PC-3 (cell line): ENCODE results near the gene ARID5B.

Source experiments
- EZH2 ChIP-seq: fragments of 300-600 bp; sonication (generic); IDR thresholded peaks from one replicate; pipeline ENCODE4 v1.6.1; 2017; ENCODE audit warnings: antibody characterized with exemption, mild to moderate bottlenecking, low read length; ENCODE audit not compliant: unreplicated experiment
- EZH2phosphoT487 ChIP-seq: fragments of 300-600 bp; sonication (generic); IDR thresholded peaks from 2 replicates; pipeline ENCODE4 v1.6.1; 2018; ENCODE audit warnings: mild to moderate bottlenecking, antibody characterized with exemption, low read length, borderline replicate concordance
- TF ChIP-seq, protein P1 (sequence below): fragments of 300-600 bp; sonication (generic); conservative IDR thresholded peaks from 2 replicates; pipeline ENCODE4 v1.5.1; 2017; ENCODE audit warnings: antibody characterized with exemption, low read depth, mild to moderate bottlenecking, low read length

DNA sequence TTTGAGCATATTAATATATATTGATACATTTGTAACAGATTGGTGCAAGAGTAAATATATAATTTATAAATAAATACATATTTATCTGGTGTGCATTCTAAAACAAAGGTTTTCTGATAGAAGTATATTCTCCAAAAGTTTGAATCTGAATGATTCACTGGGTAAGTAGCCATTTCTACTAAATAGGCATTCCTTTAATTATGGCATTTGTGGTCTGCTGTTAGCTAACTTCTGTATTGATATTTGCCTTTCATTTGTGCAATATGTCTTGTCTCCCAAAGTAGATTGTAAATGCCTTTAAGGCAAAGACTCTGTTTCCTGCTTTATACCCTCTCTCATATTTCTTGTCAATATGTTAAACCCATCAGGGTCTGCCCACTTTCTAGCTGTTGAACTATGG, 11.1 kb upstream of the ARID5B start:
- TF ChIP-seq, protein P1, sequence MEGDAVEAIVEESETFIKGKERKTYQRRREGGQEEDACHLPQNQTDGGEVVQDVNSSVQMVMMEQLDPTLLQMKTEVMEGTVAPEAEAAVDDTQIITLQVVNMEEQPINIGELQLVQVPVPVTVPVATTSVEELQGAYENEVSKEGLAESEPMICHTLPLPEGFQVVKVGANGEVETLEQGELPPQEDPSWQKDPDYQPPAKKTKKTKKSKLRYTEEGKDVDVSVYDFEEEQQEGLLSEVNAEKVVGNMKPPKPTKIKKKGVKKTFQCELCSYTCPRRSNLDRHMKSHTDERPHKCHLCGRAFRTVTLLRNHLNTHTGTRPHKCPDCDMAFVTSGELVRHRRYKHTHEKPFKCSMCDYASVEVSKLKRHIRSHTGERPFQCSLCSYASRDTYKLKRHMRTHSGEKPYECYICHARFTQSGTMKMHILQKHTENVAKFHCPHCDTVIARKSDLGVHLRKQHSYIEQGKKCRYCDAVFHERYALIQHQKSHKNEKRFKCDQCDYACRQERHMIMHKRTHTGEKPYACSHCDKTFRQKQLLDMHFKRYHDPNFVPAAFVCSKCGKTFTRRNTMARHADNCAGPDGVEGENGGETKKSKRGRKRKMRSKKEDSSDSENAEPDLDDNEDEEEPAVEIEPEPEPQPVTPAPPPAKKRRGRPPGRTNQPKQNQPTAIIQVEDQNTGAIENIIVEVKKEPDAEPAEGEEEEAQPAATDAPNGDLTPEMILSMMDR, result no peak
- TF ChIP-seq EZH2phosphoT487 (no peak), EZH2 (no peak)
